GM12872 (cell line): ENCODE results near the gene STKLD1.
A peak's percentile ranks its signal among the peaks of the same experiment; 100 is the strongest.

ENCODE experiments used
- CTCF ChIP-seq: IDR thresholded peaks from 3 replicates; pipeline ENCODE4 v1.5.1; 2011; ENCODE audit warnings: low read depth, mild to moderate bottlenecking, low read length, moderate library complexity; ENCODE audit not compliant: insufficient read depth

STKLD1 gene

GRCh38 chr9:133369422-133369821, 6.7 kb upstream of the STKLD1 start:
- no peak for TF ChIP-seq CTCF

GRCh38 chr9:133369933-133370332, 6.2 kb upstream of the STKLD1 start:
- TF ChIP-seq CTCF = no peak

DNA sequence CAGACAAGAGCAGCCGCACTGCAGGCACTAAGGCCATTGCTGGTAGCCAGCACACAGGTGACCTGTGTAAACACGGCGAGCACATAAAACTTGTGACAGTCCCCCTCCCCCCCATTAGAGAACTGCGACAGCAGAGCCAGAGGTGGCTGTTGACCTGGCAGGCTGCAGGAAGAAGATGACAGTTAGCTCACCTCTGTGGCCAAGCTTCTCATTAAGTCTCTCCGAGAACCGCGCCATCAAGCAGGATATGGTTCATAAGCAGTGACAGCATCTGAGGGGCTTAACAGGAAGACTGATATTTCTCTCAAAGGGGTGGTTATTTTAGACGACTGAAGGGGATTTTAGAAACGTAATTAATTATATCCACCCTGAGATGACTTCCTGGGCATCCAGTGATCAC, 5.5 kb upstream of the STKLD1 start:
- TF ChIP-seq CTCF = no peak

DNA sequence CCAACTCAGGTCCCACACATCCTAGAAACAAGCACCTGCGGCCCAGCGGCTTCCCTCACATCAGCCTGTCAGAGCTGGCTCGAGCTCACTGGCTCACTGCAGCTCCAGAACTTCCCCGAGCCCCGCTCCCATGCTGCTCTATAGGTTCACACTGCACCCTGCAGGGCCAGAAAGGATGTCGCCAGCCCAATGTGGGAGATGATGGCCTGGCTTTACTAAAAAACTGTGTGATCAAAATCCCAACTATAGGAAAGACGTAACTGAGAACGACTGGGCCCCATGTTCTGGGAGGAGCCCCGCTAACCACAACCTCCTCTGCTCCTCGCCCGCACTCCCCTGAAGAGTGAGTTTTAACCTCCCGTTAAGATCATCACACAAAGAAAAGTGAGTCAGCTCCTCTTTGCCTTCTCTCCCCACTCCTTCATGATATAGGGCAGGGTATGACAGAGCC, 4.9 kb upstream of the STKLD1 start:
- TF ChIP-seq CTCF = no peak

GRCh38 chr9:133372144-133372543, 4.0 kb upstream of the STKLD1 start:
- no peak for TF ChIP-seq CTCF

GRCh38 chr9:133374612-133375115, 1.5 kb upstream of the STKLD1 start:
- TF ChIP-seq CTCF = no peak

DNA sequence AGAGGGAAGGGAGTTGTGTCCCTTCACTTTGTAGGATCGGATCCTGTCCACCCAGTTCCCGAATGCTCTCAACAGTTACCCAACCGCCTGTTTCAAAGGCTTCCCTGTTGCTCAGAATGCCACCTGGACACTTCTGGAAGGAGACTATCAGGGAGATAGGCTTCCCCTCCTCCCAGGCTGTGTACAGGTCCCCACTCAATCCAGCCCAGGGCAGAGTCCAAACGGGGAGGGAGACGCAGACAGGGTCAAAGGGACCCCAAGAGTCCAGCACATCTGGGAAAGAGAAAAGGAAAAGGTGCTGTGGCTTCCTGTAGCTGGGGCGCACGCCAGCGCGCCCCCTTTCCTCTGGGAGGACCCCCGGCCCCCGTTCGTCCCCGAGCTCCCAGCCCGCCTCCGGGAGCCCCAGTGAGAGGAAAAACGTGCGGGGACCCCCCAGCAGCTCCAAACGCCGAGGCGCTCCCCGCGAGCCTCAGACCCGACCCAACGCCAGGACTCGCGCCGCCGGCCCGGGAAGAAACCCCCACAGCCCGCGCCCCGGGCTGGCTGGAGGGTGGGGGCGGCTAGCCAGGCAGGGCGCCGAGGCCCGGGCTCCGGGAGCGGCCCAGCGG, 946 bp upstream of the STKLD1 start:
- TF ChIP-seq CTCF = peak; percentile 38; the same call in 1 of the 3 replicates

DNA sequence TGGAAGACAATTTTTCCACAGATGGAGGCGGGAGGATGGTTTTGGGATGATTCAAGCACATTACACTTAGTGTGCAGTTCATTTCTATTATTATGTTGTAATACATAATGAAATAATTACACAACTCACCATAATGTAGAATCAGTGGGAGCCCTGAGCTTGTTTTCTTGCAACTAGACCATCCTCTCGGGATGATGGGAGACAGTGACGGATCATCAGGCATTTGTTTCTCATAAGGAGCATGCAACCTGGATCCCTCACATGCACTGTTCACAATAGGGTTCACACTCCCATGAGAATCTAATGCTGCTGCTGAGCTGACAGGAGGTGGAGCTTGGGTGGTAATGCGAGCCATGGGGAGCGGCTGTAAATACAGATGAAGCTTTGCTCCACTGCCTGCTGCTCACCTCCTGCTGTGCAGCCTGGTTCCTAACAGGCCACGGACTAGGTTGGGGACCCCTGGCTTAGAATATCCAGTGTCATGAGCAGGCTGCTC, 1.6 kb downstream of the STKLD1 start:
- TF ChIP-seq CTCF = no peak
